GM21529 (cell line): ENCODE measurements around the gene TGFBR3.

ENCODE experiments used
- ATAC-seq: cut with Tn5 transposase; IDR thresholded peaks from one replicate; pipeline ENCODE4 v1.9.1; 2021; ENCODE audit not compliant: unreplicated experiment

TGFBR3 gene

DNA sequence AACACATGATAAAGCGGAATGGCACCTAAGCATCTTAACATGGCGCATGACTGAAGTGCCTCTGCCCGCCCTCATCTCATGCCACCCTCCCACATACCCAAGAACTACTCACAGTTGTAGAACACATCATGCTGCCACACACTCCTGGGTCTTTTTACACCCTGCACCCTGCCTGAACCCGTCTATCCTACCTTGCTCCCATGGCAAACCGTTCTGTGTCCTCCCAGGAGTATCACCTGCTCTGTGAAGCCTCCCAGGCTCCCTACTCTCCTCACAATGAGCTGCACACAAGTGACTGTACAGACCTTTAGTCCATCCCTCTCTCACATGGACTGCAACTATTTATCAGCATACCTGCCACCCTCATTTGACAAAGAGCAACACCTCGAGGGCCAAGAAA lies 144.0 kb downstream of the TGFBR3 start:
- no peak for ATAC-seq

DNA sequence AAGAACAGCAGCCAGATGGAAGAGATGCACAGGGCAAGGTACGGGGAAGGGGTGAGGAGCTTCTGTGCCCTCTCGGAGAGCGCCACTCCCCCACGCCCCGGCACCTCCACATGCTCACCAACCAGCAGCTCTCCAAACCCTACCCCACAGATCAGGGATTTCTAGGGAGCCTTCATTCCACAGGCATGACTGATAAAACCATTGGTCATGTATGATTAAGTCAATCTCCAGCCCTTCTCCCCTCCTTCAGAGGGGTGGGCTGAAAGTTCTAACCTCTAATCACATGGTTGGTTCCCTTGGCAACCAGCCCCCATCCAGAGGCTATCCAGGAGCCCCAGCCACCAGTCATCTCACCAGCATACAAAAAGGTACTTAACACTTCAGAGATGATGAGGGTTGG lies 144.7 kb downstream of the TGFBR3 start:
- no peak for ATAC-seq

DNA sequence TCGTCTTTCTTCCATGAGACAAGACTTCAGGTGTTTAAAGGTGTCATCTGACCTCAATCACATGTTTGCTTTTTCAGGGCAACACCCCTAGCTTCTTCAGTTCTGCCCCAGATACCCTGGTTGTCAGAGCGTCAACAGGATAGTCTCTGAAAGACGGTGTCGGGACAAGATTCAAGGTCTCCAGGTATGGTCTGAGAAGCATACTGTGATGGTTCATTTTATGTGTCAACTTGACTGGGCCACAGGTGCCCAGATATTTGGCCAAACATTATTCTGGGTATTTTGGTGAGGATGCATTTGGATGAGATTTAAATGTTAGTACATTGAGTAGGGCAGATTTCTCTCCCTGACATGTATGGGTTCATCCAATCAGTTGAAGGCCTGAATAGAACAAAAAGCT lies 148.3 kb downstream of the TGFBR3 start:
- ATAC-seq: no peak

DNA sequence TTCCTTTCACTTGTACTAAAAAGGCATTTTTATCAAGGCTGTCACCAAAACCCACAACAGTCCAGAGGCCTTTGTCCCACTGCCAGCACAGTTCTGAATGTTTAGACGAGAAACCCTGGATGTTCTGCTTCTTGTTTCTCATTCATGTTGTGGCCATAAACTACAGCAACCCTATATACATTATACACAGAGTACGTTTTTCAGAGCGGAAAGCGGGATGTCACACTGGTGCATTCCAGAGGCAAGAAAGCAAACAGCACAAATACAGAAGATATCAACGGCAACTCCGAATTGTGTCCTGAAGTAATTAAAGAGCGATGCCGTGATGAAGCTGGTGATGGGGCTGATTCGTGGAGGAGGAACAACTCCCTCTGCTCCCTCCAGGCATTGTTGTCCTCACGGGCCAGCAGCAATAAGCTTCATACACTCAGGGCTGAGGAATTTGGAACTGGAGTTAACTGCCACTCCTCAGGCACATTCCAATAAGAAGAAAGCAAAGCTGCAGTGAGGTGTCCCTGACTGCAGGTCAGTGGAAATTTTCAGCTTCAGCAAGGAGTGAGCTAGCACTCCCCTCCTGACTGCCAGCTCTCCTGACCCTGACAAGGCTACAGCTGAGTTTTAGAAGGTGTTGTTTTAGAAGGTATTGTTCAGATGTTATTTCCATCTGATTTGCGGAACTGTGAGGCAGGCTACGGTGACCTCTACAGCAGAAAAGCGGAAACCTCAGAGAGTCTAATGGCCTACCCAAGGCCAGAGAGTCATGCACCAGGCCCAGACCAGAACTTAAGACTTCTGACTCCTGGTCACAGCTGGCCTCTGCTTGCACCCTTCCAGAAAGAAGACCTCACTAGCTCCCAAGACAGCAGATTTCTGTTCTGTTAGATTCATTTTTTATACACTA lies 149.0 kb downstream of the TGFBR3 start:
- no peak for ATAC-seq

DNA sequence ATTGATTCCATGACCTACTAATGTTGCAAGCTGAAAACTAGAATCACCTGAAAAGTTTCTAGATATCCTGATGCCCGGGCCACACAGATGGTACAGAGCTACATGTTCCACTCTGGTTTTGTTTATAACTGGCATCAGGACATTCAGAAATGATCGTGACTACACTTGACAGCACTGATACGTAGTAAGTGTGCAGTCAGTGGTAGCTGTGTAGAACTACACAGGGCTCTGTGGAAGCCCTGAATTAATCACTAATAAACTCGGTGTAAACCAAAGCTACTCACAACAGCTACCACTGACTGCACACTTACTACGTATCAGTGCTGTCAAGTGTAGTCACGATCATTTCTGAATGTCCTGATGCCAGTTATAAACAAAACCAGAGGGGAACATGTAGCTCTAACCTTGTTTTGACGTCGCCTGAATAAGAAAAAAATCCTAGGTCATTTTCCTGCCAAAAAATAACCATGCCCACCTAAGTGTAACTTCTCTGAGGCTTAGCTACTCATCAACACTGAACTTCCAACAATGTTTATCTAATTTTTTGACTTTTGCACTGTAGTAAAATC lies 149.7 kb downstream of the TGFBR3 start:
- ATAC-seq: no peak

DNA sequence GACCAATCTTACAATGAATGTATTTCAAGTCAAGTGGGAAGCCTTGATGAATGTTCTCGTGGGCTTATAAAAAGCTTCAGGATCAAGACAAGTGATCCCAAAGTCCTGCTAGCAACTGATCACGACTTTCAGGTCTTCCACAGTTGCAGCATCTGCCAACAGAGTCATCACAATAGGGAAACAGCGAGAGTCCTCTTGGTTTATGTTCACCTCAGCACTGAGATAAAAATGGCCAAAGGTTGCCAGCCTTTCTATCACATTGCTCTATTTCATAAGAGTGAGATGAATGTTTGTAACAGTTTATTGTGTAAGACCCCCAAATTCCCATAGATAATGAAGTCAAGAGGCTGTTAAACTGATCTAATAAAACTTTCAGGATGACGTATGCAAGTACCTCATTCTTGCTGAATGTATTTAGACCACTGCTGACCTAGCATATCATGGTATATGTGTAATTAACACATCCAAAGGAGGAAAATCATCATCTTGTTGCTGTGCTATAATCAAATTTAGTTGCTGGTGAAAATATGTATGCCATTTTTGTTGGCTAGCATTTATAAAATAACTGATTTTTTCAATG lies 150.6 kb downstream of the TGFBR3 start:
- no peak for ATAC-seq

DNA sequence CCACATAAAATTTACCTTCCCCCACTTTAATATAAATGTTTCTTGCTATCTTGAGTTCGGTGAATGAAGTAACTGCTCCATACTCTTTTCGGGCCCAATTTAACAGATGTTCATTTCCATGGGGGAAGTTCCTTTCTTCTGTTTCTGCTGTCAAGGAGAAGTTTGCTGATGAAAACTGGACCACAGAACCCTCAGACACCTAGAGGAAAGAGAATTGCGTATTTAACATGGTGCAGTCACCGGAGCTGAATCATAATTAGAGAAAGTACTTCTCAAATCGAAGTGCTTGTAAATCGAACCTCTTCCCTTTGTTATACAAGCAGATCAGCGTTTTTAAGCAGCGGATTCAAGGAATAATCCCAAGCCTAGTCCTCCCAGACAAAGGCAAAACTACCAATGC lies 151.2 kb downstream of the TGFBR3 start:
- no peak for ATAC-seq

DNA sequence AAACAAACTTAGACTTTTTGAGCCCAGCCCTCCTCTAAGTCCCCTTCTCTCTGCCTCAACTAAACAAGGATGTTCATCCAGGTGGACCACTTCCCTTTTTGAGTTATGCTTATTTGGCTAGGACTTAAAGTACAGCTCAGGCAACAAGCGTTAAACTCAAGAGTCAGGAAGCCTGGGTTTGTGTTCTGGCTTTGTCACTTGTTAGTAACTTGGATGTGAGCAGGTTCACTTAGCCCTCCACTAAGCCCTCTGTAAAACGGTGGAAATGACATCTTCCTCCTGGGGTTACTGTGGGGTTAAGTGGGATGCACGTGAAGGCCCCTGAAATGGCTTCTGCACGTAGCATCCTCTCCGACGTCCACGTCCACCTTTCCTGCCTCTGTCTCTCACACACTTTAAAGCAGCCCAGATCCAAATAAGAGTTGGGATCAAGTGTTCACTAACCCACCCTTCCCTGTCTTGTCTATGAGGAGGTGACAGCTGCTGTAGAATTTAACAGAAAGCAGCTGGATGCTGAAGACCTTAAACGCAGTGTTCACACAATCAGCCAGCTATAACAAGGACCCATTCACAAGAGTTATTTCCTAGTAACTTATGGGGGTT lies 152.7 kb downstream of the TGFBR3 start:
- no peak for ATAC-seq

DNA sequence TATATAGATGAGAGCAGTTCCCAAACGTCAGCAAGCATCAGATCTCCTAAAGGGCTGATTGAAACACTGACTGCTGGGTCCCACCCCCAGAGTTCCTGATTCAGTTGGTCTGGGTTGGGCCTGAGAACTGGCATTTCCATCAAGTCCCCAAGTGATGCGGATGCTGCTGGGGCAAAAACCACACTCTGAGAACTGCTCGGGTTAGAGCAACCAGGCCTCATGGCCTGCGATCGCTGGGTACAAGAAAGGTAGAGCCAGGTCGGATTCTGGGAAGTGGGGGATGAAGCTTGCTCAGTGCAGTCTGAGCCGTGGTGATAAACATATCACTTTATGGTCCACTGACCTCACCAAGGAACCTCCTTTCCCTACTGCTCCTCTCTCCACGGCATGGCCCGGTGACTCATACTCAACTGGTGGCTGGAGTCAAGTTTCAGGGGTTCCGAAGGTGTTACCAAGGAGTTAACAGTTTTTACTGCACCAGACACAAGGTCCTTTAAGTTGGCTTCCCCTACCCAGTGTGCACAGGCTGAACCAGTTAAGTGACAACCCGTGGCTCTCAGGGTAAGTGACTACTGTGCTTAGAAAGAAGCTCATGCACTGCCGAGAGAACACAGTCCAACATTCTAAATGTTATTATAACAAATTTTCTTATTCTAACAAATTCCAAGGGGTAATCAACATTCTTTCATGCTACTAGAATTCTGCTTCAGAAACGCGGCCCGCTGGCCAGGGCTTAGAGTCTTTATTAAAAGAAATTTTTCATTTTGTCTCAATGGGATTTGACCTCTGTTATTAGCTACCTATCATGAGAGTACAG lies 153.5 kb downstream of the TGFBR3 start:
- peak; percentile 39 for ATAC-seq

DNA sequence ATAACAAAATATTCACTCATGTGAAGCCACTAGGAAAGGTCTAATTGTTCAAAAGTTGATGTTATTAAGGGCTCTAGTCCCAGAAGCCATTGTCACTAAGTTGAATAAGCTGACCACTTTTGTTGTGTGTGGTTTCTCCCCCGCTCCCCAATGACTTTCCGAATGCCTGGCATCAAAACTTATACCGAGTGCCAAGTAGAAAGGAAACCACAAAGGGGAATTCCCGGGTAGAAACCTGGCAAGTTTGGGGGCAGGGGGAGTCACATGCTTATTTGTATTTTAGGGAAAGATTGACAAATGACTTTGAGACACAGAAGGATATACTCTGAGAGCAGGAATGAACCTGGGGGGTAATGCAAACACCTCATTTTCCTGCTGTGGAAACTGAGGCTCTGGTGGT lies 154.1 kb downstream of the TGFBR3 start:
- ATAC-seq: no peak

DNA sequence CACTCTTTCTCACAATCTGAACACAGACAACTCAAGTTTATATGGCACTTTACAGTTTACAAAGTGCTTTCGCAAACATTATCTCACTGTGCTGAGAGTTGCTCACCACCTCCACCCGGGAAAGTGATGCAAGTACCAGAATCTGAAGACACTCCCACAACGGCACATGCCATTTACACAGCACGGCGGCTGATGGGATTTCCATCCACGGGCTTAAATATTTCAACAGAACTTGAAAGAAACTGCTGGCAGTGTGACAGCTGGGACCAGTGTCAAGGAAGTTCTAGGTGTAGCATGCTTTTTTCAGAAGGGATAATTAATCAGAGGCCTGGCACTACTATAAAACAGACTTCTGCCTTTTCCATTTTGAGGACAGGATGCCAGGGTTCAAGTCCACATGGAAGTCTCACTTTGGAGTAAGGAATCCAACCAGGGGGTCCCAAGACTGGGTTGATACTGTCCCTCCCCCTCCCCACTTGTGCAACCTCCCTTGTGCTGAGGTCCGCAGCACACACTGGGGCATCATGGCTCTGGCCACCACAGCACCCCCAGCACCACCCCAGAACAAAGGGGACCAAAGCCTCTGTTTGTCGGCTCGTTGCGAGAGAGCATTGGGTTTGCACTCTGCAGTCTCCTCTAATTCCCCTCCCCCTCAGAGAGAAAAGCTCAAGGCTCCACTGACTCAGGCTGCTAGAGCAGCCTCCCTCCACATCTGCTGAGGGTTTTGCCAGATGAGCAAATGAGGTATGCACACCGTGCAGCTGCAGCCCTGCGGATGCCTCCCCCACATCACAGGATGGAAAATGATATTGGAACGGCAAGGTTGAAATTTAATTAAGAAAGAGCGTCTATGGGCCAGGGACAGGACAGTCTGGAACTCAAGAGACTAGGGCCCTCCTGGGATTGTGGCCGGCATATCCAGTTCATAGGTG lies 154.9 kb downstream of the TGFBR3 start:
- peak; percentile 51 for ATAC-seq

DNA sequence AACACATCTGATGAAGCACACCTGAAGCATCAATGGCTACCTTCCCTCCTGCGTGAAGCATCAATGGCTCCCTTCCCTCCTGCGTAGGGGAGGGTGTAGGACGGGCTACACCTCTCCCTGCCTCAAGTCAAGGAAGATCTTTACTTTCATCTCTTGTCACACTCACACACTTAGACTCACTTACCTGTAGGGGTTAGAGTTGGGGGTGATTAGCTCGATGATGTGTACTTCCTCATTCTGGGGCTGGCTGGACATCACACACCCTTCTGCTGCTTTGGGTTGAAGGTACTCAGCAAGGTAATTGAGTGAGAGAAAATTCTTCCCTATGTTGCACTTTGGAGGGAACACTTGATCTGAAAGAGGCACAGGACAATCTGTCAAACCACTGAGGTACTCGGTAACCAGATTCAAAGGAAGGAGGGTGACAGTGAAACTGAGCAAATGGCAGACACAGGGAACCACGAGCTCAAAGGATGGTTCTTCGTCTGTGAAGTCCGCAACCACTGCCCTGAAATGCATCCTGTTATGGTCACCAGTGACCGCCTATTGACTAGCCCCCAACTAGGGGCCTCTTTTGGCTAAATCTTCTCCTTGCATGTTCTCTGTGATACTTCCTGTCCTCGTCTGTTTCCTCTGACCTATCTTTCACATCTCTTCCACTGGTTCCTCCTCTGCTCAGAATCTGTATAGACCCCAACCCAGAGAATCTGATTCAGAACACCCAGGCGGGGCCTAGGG lies 156.2 kb downstream of the TGFBR3 start:
- ATAC-seq: no peak

DNA sequence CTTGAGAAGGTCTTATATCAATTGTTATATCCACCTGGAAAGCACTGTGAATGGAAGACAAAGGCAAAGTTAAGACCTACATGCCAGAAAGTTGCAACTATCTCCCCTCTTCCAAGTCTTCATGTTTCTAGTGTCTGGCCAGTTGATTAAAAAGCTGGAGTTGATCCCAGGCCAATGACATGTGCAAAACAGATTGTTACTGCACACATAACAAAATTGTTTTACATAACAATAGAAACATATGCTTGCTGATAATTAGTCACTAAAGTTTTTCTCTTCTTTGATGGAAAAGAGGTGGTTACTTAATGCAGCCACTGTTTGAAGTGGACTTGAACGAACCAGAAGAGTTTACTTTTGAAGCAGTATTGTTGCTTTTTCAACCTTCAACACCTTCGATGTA lies 158.2 kb downstream of the TGFBR3 start:
- no peak for ATAC-seq

DNA sequence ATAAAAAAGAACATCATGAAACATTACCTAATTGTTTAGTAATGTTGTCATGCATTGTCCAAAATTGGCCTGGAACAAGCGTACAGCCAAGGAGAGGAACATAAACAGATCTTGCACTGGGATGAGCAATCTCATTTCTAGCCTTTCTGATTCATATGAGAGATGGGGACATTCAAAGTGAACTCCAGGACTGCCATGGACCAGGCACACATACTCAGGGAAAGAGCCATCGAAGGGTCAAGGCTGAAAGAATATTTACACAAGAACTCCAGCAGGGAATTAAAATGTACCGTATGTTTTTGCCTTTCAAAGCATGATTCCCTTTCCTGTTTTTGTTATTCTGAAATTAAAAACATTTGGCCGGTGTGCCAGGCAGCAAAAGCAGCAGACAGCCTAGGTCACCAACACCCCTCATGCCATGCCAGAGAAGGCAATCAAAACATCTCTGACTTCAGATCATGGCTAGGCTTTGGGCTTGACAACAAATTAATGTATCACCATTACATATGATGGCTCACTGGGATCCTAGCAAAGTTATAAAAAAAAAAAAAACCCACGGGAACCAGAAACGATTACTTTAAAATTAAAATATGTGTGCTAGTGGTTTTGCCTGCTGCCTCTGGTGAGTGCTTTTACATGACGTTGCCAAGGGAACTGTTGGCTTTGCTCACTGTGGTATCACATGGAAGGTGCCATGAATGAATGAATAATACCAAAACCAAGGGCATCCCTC lies 159.8 kb downstream of the TGFBR3 start:
- ATAC-seq: no peak

DNA sequence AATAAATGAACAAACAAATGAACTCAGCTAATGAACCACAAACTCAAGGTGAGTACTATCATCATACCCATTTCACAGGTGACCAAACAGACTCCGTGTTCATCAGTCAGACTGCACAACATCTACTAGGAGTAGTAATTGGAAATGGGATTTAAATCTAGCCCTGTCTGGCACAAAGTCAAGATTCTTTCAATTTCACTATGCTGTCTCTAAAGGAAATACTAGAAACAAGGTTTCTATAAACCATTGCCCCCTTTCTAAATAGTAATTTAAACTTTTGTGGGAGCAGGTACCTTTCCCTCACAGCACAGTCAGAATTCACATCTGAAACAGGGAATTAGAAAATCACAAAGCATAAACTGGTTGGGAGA lies 160.3 kb downstream of the TGFBR3 start:
- ATAC-seq: no peak

DNA sequence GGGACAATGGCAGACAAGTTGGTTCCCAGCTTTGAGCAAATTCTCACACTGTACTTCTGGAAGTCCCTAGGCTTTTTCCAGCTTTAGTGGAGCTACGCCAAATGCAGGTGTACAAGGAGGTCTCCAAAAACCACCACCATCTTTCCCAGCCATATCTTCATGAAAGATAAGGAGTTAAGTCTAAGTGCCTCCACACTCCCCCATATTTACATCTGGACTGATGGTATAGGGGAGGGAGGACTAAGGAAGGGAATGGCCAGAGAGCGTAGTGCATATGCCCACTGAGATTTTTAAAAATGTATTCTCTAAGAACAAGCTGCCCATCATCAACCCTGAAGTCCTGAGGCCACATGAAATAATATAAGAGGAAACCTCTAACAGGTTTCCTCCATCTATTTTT lies 161.3 kb downstream of the TGFBR3 start:
- no peak for ATAC-seq

DNA sequence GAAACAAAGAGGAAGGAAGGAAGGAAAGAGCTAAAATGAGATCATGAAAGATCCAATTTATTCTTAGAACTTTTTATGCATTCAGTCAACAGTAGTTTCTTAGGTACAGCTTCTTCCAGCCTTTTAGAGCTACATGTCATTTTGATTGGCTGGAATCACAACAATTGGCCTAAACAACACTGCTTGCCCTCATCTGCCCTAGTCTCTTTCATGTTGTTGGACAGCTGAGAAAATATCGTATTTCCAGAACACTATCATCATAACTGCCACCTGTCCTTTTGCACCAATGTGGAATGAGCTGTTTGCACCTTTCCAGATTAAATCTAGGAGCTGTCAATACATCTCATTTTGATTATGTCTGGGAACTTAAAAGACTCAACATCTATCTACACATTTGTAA lies 161.7 kb downstream of the TGFBR3 start:
- ATAC-seq: no peak

DNA sequence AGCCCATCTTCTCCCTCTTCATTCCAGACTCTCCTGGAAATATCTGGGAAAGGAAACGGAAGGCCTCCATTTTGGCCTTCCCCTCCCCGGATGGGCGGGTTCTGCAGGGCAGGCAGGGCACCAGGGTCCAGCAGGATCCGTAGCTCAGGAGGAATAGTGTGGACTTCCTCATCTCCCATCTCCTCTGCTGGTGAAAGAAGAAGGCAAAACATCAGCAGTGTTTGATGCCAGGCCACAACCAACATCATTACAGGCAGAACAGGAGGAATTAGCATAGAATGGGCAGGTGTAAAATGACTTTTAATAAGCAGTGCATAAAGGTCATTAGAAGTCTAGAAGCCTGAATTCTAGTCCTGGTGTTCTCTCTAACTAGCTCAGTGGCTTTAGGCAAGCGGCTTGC lies 165.9 kb downstream of the TGFBR3 start:
- ATAC-seq: no peak

DNA sequence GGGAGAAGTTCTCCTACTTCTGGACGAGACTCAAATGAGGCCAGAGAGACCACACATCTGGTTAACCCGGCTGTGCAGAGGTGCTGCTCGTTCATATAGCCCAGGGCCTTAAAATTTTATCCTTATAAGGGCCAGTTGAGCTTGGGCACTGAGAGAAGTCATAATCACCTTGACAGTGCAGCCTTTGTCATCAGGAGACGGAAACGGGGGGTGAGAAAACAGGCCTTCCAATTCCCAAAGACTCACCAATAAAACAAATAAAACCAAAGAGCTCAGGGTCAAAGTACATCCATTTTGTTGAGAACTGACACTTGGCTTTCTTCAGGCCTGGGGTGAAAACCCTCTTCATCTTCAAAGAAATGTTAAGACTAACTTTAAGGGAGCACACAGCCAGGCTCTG lies 167.1 kb downstream of the TGFBR3 start:
- no peak for ATAC-seq
